ENCODE results near the gene KCTD13. TPM values are rescaled to one million over a fixed set of nuclear protein-coding genes. Genes with fewer than 3 reads are reported as not detected.

KCTD13 gene
- total and polyA plus RNA-seq, 8 donors = 14.8 to 24.2 (median 20.9) TPM

- intact Hi-C loops (cut with DNase I) = no loop called here
- no peak for TF ChIP-seq CTCF (IDR thresholded peaks at IDR 0.05)
- DNase-seq = no peak
These were observed 9.0 kb downstream of the KCTD13 start for GRCh38 chr16:29916979-29917378.

GRCh38 chr16:29915590-29916247, 10.3 kb downstream of the KCTD13 start:
- Histone ChIP-seq H3K4me3 (no peak overlapping the region), H3K36me3 (peaks cover 3 to 62% of the 10 kb centered on the region in 2 donors), H3K27me3 (no peaks in the 10 kb centered on the region), H3K27ac (no peak overlapping the region), H3K4me1 (no peaks in the 10 kb centered on the region), H3K9me3 (no peaks in the 10 kb centered on the region)
- DNase-seq (no peak), ATAC-seq (no peak)
- TF ChIP-seq CTCF (IDR thresholded peaks at IDR 0.05) = no peak
- intact Hi-C loops (cut with DNase I) = no loop called here

More at GRCh38 chr16:29916979-29917378, 9.0 kb downstream of the KCTD13 start:
- H3K36me3 ChIP-seq = peaks cover 3 to 75% of the 10 kb centered on the region in 2 donors
- no peak overlapping the region for H3K4me3 ChIP-seq
- no peaks in the 10 kb centered on the region for H3K27me3 ChIP-seq
- ATAC-seq = no peak
- no peaks in the 10 kb centered on the region for H3K4me1 ChIP-seq
- H3K9me3 ChIP-seq = no peaks in the 10 kb centered on the region
- no peak overlapping the region for H3K27ac ChIP-seq

- H3K4me1 ChIP-seq = no peaks in the 10 kb centered on the region
- TF ChIP-seq CTCF (IDR thresholded peaks at IDR 0.05) = no peak
- no peak overlapping the region for H3K27ac ChIP-seq
- H3K4me3 ChIP-seq = no peak overlapping the region
- H3K9me3 ChIP-seq = no peaks in the 10 kb centered on the region
- peaks cover 0 to 40% of the 10 kb centered on the region in 2 donors for H3K36me3 ChIP-seq
- H3K27me3 ChIP-seq = no peaks in the 10 kb centered on the region
- intact Hi-C loops (cut with DNase I) = no loop called here
- ATAC-seq (no peak), DNase-seq (no peak)
These were observed 12.5 kb downstream of the KCTD13 start for GRCh38 chr16:29913514-29913913.

GRCh38 chr16:29912087-29912486, 13.9 kb downstream of the KCTD13 start:
- no peaks in the 10 kb centered on the region for H3K9me3 ChIP-seq
- H3K4me3 ChIP-seq = no peak overlapping the region
- no peak overlapping the region for H3K27ac ChIP-seq
- peaks cover 0 to 27% of the 10 kb centered on the region in 2 donors for H3K36me3 ChIP-seq
- H3K4me1 ChIP-seq = no peaks in the 10 kb centered on the region
- TF ChIP-seq CTCF (IDR thresholded peaks at IDR 0.05) = no peak
- no peaks in the 10 kb centered on the region for H3K27me3 ChIP-seq
- ATAC-seq (no peak), DNase-seq (no peak)
- intact Hi-C loops (cut with DNase I) = no loop called here

- Histone ChIP-seq H3K27ac (no peak overlapping the region), H3K36me3 (peaks cover 0 to 26% of the 10 kb centered on the region in 2 donors), H3K4me1 (no peaks in the 10 kb centered on the region), H3K9me3 (no peaks in the 10 kb centered on the region), H3K27me3 (no peaks in the 10 kb centered on the region), H3K4me3 (no peak overlapping the region)
- ATAC-seq (no peak), DNase-seq (no peak)
- intact Hi-C loops (cut with DNase I) = no loop called here
- TF ChIP-seq CTCF (IDR thresholded peaks at IDR 0.05) = no peak
These were observed 14.4 kb downstream of the KCTD13 start for GRCh38 chr16:29911676-29912010.

All from left lung (tissue), 10 donors.